ENCODE results near the gene FIBP. TPM values are rescaled to one million over a fixed set of nuclear protein-coding genes. Genes with fewer than 3 reads are reported as not detected.
"Not testable (repeated sequence)": the region's sequence is repeated elsewhere in the genome, so short reads cannot be mapped to it uniquely, and the experiment has no call there.

FIBP gene
- total and polyA plus RNA-seq, 2 experiments from 2014 or later: 140 to 199 TPM

GRCh38 chr11:65849366-65849765, 38.9 kb downstream of the FIBP start:
- no peak overlapping the region for H3K27ac ChIP-seq

DNA sequence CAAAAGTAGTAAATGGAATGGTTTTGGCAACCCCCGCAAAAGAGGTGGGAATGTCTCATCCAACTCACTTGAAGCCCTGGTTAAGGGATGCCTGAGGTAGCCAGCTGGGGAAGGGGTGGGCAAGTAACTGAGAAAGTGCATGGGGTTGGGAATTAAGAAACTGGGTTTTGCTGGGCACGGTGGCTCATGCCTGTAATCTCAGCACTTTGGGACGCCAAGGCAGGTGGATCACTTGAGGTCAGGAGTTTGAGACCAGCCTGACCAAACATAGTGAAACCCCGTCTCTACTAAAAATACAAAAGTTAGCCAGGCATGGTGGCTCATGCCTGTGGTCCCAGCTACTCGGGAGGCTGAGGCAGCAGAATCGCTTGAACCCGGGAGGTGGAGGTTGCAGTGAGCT, 39.6 kb downstream of the FIBP start:
- not testable (repeated sequence) for H3K27ac ChIP-seq; DNase-seq (ENCODE audit: low read depth in 1 of 2, low spot score in 1 of 2); H3K4me3 ChIP-seq; H3K9me3 ChIP-seq (ENCODE audit: low read depth); H3K4me1 ChIP-seq (ENCODE audit: low read depth); H3K27me3 ChIP-seq; H3K36me3 ChIP-seq

More at GRCh38 chr11:65849366-65849765, 38.9 kb downstream of the FIBP start:
- no peaks in the 10 kb centered on the region for H3K4me1 ChIP-seq (ENCODE audit: low read depth)
- DNase-seq (ENCODE audit: low read depth in 1 of 2, low spot score in 1 of 2): no peak
- H3K27me3 ChIP-seq: no peaks in the 10 kb centered on the region
- no peak overlapping the region for H3K4me3 ChIP-seq
- H3K36me3 ChIP-seq: peaks cover 15% of the 10 kb centered on the region
- no peak for TF ChIP-seq CTCF (IDR thresholded peaks at IDR 0.05; ENCODE audit: low read depth, low read length)
- no peaks in the 10 kb centered on the region for H3K9me3 ChIP-seq (ENCODE audit: low read depth)

GRCh38 chr11:65847746-65848145, 40.5 kb downstream of the FIBP start:
- Histone ChIP-seq H3K4me3 (no peak overlapping the region), H3K4me1 (ENCODE audit: low read depth) (no peaks in the 10 kb centered on the region), H3K27me3 (no peaks in the 10 kb centered on the region), H3K9me3 (ENCODE audit: low read depth) (no peaks in the 10 kb centered on the region), H3K36me3 (no peaks in the 10 kb centered on the region), H3K27ac (no peak overlapping the region)
- DNase-seq (ENCODE audit: low read depth in 1 of 2, low spot score in 1 of 2): no peak
- no peak for TF ChIP-seq CTCF (IDR thresholded peaks at IDR 0.05; ENCODE audit: low read depth, low read length)

- H3K4me1 ChIP-seq (ENCODE audit: low read depth): no peaks in the 10 kb centered on the region
- TF ChIP-seq CTCF (IDR thresholded peaks at IDR 0.05; ENCODE audit: low read depth, low read length): no peak
- no peak for DNase-seq (ENCODE audit: low read depth in 1 of 2, low spot score in 1 of 2)
- H3K27ac ChIP-seq: no peak overlapping the region
- no peaks in the 10 kb centered on the region for H3K36me3 ChIP-seq
- no peaks in the 10 kb centered on the region for H3K27me3 ChIP-seq
- H3K9me3 ChIP-seq (ENCODE audit: low read depth): no peaks in the 10 kb centered on the region
- no peak overlapping the region for H3K4me3 ChIP-seq
These were observed 43.9 kb downstream of the FIBP start for GRCh38 chr11:65844231-65844872.

DNA sequence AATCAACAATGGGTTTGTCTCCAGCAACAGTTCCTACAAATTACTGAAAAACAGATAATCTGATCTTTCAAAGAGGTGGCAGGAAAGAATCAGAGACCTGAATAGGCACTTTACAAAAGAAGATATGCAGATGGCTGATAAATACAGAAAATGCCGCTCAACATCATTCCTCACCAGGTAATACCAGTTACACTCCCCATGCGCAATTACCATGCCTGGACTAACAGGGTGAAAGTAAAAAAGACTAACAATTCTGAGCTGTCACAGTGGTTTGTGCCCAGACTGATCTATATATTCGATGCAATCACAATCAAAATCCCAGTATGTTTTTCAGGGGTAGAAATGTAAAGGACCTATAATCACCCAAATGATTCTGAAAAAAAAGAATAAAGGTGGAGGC, 44.5 kb downstream of the FIBP start:
- Histone ChIP-seq H3K27ac (no peak overlapping the region), H3K4me1 (ENCODE audit: low read depth) (no peaks in the 10 kb centered on the region), H3K36me3 (no peaks in the 10 kb centered on the region), H3K27me3 (no peaks in the 10 kb centered on the region), H3K4me3 (no peak overlapping the region), H3K9me3 (ENCODE audit: low read depth) (no peaks in the 10 kb centered on the region)
- DNase-seq (ENCODE audit: low read depth in 1 of 2, low spot score in 1 of 2): no peak
- TF ChIP-seq CTCF (IDR thresholded peaks at IDR 0.05; ENCODE audit: low read depth, low read length): no peak

- no peak for TF ChIP-seq CTCF (IDR thresholded peaks at IDR 0.05; ENCODE audit: low read depth, low read length)
- Histone ChIP-seq H3K27ac (no peak overlapping the region), H3K27me3 (no peaks in the 10 kb centered on the region), H3K36me3 (no peaks in the 10 kb centered on the region), H3K4me1 (ENCODE audit: low read depth) (no peaks in the 10 kb centered on the region), H3K4me3 (no peak overlapping the region), H3K9me3 (ENCODE audit: low read depth) (no peaks in the 10 kb centered on the region)
- DNase-seq (ENCODE audit: low read depth in 1 of 2, low spot score in 1 of 2): no peak
These were observed 46.1 kb downstream of the FIBP start for GRCh38 chr11:65842144-65842543.

All from cardiac muscle cell (in vitro differentiated cells and primary cell).